GM18907 (cell line): ENCODE measurements around the gene RPS6KC1.
"Not testable (repeated sequence)": the region's sequence is repeated elsewhere in the genome, so short reads cannot be mapped to it uniquely, and the experiment has no call there.

ENCODE experiments used
- ATAC-seq: cut with Tn5 transposase; IDR thresholded peaks from one replicate; pipeline ENCODE4 v1.9.1; 2021; ENCODE audit warnings: mild to moderate bottlenecking, moderate library complexity; ENCODE audit not compliant: unreplicated experiment

Gene RPS6KC1

GRCh38 chr1:213054142-213054541 lies 3.1 kb downstream of the RPS6KC1 start:
- ATAC-seq: no peak

DNA sequence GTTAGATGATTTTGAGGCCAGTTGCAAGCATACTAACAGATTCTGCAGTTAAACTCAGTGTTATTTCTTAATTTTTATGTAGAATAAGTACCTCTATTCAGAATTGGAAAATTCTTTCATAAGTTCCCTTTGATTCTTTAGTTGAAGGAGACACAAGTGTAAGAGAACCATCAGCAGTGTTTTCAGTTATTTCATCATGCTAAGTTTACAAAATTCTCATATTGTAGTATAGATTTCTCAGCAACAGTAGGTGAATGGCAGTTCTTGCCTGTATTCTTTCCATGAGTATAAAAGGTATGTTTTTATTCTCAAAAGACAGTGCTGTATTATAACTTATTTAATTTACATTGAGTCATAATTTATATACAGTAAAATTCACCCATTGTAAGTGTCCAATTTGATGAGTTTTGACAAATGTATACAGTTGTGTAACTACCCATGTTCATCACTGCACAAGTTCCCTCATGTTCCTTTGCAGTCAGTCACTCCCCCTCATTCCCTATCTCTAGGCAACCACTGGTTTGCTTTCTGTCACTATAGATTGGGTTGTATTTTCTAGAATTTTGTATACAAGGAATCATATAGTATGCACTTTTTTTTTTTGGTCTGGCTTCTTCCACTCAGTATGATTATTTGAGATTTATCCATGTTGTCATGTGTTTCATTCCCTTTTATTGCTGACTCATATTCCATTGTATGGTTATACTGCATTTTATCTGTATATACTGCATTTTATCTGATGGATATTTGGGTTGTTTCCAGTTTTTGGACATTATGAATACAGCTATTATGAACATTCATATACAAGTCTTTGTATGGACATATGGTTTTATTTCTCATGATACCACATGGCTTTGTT lies 3.9 kb downstream of the RPS6KC1 start:
- no peak for ATAC-seq

- ATAC-seq: no peak
Observed at GRCh38 chr1:213055767-213056166, 4.7 kb downstream of the RPS6KC1 start.

DNA sequence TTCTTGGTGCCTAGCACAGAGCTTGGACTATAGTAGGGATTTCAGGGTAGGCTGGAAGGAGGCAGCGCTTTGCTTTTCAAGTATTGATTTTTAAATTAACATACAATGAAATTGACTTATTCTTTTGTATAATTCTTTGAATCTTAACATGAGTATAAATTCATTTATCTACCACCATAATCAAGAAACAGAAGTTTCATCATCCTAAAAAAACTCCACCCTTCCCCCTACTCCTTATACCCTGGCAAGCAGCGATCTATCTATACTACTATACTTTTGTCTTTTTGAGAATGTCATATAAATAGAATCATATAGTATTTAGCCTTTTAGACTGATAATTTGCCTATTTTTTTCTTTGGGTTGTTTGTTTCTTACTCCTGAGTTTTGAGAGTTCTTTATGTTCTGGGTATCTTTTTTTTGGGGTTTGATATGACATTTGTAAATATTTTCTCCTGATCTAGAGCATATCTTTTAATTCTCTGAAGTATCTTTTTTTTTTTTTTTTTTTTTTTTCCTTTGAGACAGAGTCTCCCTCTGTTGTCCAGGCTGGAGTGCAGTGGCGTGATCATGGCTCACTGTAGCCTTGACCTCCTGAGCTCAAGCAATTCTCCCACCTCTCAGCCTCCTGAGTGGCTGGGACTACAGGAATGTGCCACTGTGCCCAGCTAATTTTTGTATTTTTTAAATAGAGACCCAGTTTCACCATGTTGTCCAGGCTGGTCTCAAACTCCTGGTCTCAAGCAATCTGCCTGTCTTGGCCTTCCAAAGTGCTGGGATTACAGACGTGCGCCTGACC lies 6.4 kb downstream of the RPS6KC1 start:
- ATAC-seq: no peak

- ATAC-seq: no peak
Observed at GRCh38 chr1:213060836-213061235, 9.8 kb downstream of the RPS6KC1 start.

DNA sequence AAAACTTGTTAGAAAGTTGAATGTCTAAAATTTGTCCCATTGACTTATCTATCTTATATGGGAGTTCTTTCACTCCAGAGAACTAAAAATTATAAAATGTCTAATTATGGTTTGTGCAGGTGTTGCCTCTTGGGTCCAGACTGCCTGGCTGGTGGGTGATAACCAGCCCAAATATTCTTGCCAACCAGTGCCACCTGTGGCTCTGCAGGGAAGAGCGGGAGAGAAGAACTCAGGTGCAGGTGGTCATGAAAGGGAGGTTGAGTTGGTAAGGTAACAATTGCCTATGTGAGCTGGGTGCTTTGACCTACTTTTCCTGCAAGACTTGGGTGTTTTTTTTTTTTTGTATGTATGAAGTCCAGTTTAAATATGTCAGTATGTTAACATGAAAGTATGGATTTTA lies 10.2 kb downstream of the RPS6KC1 start:
- ATAC-seq: no peak

DNA sequence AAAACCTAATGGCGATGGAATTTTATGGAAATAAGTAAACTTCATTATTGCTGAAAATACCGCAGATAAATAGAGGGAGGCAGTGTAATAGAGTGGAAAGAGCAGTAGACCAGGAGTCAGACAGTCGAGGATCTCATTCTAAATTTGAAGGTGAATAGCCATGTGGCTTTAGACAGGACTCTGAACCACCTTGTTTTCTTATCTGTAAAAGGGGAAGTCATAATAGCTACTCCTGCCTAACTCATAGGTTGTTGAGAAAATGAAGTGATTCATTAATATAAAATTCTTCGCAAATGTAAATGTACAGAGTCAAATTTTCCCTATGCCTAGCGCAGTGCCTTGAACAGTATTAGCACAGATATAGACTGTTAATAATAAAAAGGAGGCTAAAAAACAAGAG lies 14.8 kb downstream of the RPS6KC1 start:
- ATAC-seq: no peak

DNA sequence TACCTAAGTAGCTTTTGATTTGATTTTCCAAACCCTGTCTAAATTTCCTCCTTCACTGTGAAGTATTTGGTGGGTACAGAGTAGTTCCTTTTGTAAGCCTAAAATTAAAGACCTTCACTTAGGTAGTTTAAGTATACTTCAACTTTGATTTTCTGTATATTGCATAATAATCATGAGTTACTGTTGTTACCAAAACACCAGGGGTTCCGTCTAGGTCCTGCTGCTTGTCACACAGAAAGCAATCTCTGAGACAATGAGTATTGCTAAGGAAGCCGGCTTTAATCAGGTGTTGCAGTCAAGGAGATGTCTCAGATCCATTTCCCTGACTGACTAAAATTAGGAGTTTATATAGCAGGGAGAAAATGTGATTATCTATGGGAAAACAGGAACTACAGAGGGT lies 15.3 kb downstream of the RPS6KC1 start:
- ATAC-seq: no peak

GRCh38 chr1:213067352-213067751 lies 16.3 kb downstream of the RPS6KC1 start:
- no peak for ATAC-seq

GRCh38 chr1:213070406-213070805 lies 19.4 kb downstream of the RPS6KC1 start:
- ATAC-seq: peak; percentile 89

DNA sequence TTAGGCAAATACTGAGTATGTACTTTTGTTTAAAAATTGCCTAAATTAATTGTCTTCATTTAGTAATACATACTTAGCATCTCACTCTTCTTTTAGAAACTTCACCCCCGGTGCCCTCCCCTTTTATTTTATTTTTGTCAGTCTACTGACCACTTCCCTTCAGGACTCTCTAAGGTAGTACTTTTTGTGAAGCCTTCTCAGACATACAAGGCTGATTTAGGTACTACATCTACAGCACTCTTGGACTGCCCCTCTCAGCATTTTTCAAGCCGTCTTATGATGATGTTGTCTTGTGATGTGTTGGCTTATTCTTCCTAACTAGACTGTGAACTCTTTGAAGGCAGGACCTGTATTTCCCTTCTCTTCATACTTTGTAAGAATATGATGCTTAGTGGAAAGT lies 24.7 kb downstream of the RPS6KC1 start:
- peak; percentile 82 for ATAC-seq

DNA sequence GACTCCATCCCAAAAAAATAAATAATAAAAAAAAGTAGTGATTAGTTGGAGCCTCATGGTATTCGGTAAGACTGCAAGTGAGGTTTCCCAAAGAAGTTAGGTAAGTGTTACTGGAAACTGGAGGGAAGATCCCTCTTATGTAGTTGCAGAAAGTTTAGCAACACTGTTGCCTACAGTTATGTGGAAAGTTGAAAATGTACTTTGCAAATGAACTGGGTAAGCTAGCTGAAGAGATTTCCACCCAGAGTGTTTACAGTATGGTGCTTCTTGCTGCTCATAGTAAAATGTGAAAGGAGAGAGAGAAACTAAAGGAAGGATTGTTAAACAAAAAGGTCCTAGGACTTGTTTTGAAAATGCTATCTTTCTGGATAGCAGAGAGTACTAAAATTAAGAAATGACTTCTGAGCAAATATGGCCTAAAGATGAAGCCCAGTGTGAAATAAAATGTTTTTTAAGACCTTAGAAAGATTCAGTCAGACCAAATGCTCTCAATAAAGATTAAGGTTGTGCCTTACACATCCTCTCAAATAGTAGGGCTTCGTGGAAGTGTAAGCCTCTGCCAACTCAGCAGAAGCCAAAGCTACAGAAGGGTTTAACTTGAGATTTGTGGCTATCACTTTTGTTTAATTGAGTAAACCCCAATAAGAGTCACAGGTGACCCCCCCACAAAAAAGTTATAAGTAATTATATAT lies 31.5 kb downstream of the RPS6KC1 start:
- ATAC-seq: no peak

GRCh38 chr1:213083112-213083445 lies 32.0 kb downstream of the RPS6KC1 start:
- no peak for ATAC-seq

GRCh38 chr1:213087911-213088310 lies 36.9 kb downstream of the RPS6KC1 start:
- no peak for ATAC-seq

GRCh38 chr1:213089924-213090677 lies 39.1 kb downstream of the RPS6KC1 start:
- ATAC-seq: no peak

DNA sequence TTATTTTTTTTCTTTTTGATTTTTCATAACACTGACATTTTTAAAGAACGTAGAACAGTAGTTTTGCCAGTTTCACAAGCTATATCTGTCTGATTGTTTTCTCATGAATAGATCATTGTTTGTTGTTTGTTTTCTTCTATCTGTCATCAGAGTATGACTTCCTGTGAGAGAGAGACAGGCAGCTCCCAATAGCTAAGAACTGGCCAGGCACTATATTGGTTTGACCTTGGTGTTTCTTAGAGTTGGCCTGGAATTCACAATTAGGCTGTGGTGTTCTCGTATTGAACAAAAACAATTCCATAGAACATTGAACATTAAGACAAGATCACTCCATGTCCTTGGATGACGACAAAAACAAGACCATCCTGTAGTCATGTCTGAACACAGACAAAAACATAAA lies 43.4 kb downstream of the RPS6KC1 start:
- ATAC-seq: no peak

DNA sequence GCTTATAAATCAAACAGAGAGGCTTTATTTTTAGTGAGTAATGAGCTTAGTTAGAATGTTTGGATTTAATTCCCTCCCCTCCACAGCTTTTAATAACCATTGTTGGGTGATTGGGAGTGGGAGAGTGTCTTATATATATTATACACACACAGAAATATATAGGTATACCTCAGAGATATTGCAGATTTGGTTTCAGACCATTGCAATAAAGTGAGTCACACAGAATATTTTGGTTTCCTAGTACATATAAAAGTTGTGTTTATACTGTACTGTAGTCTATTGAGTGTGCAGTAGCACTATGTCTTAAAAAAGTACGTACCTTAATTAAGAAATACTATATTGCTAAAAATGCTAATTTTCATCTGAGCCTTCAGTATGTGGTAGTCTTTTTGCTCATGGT lies 44.4 kb downstream of the RPS6KC1 start:
- ATAC-seq: no peak

DNA sequence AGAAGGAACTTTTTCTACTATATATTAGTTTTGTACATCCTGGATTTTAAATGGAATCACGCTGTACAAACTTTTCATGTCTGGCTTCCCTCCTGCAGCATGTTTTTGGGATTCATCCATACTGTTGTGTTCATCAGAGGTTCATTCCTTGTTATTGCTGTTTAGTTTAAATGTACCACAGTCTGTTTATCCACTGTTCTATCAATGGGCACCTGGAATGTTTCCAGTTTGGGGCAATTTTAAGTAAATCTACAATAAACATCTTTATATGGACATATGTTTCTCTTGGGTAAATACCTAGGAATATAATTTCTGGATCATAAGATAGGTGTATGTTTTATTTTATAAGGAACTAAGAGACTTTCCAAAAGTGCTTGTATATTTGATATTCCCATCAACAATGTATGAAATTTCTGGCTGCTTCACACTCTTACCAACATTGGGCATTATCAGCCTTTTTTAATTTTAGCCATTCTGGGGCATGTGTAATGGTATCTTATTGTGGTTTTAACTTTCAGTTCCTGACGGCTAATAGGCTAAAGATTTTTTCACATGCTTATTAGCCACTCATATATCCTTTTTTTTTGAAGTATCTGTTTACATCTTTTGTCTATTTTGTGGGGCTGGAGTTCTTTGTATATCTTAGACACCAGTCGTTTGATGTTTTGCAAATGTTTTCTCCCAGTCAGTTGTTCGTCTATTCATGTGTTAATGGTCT lies 48.8 kb downstream of the RPS6KC1 start:
- ATAC-seq: no peak

DNA sequence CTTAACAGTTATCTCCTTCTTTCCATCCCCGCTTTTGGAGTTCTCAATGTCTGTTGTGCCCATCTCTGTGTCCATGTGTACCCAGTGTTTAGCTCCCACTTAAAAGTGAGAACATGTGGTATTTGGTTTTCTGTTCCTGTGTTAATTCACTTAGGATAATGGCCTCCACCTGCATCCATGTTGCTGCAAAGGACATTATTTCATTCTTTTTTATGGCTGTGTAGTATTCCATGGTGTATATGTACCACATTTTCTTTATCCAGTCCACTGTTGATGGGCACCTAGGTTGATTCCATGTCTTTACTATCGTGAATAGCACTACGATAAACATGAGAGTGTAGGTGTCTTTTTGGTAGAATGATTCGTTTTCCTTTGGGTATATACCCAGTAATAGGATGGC lies 49.5 kb downstream of the RPS6KC1 start:
- ATAC-seq: not testable (repeated sequence)
